ENCODE results near the gene NARF. TPM values are rescaled to one million over a fixed set of nuclear protein-coding genes. Genes with fewer than 3 reads are reported as not detected.

NARF gene
- total RNA-seq, 4 donors from 2014 or later: 25.8 to 79.2 (median 59.9) TPM

GRCh38 chr17:82446124-82446523 lies 12.4 kb upstream of the NARF start:
- H3K27ac ChIP-seq: peak overlapping the region in 3 of 4 donors; percentile 63 to 84 (median 77)

GRCh38 chr17:82446649-82447048 lies 11.9 kb upstream of the NARF start:
- H3K27me3 ChIP-seq: no peaks in the 10 kb centered on the region
- H3K36me3 ChIP-seq: peaks cover 0 to 59% (median 0%) of the 10 kb centered on the region in 3 donors
- no peaks in the 10 kb centered on the region for H3K9me3 ChIP-seq
- no peak for DNase-seq (ENCODE audit: low spot score in 2 of 2)
- no peak overlapping the region for H3K4me3 ChIP-seq
- 73 to 79% methylated on average over 7 to 10 of the region's 12 CpGs for WGBS, 2 donors
- H3K27ac ChIP-seq: peak overlapping the region in 2 of 4 donors; percentile 77 to 84
- H3K4me1 ChIP-seq: peaks cover 0 to 64% (median 30%) of the 10 kb centered on the region in 4 donors
- TF ChIP-seq POLR2A (IDR thresholded peaks at IDR 0.05) (no peak), EP300 (IDR thresholded peaks at IDR 0.05) (no peak)

More at GRCh38 chr17:82446124-82446523, 12.4 kb upstream of the NARF start:
- H3K4me3 ChIP-seq: no peak overlapping the region
- no peaks in the 10 kb centered on the region for H3K27me3 ChIP-seq
- H3K36me3 ChIP-seq: peaks cover 0 to 63% (median 0%) of the 10 kb centered on the region in 3 donors
- no peak for DNase-seq (ENCODE audit: low spot score in 2 of 2)
- no peak for TF ChIP-seq EP300 (IDR thresholded peaks at IDR 0.05)
- TF ChIP-seq POLR2A (IDR thresholded peaks at IDR 0.05): no peak
- no peak for TF ChIP-seq CTCF (IDR thresholded peaks at IDR 0.05)
- WGBS, 2 donors: 70 to 73% methylated on average over 15 of the region's 15 CpGs
- no peaks in the 10 kb centered on the region for H3K9me3 ChIP-seq
- H3K4me1 ChIP-seq: peaks cover 0 to 58% (median 25%) of the 10 kb centered on the region in 4 donors

GRCh38 chr17:82447876-82448275 lies 10.7 kb upstream of the NARF start:
- Histone ChIP-seq H3K9me3 (no peaks in the 10 kb centered on the region), H3K4me3 (no peak overlapping the region), H3K27me3 (no peaks in the 10 kb centered on the region), H3K27ac (peak overlapping the region in 1 of 4 donors; percentile 5), H3K4me1 (peaks cover 0 to 59% (median 32%) of the 10 kb centered on the region in 4 donors), H3K36me3 (peaks cover 0 to 47% (median 0%) of the 10 kb centered on the region in 3 donors)
- WGBS, 2 donors: 87 to 93% methylated on average over 11 of the region's 11 CpGs
- DNase-seq (ENCODE audit: low spot score in 2 of 2): no peak
- TF ChIP-seq CTCF (IDR thresholded peaks at IDR 0.05) (no peak), EP300 (IDR thresholded peaks at IDR 0.05) (no peak), POLR2A (IDR thresholded peaks at IDR 0.05) (no peak)

- Histone ChIP-seq H3K36me3 (peaks cover 0 to 33% (median 0%) of the 10 kb centered on the region in 3 donors), H3K4me3 (peak overlapping the region; percentile 66 to 98 (median 80)), H3K9me3 (no peaks in the 10 kb centered on the region), H3K27ac (peak overlapping the region; percentile 79 to 99 (median 88)), H3K4me1 (peaks cover 0 to 53% (median 32%) of the 10 kb centered on the region in 4 donors), H3K27me3 (no peaks in the 10 kb centered on the region)
- WGBS, 2 donors: 72 to 76% methylated on average over 30 of the region's 30 CpGs
- TF ChIP-seq CTCF (IDR thresholded peaks at IDR 0.05): no peak
- TF ChIP-seq POLR2A (IDR thresholded peaks at IDR 0.05): no peak
- no peak for TF ChIP-seq EP300 (IDR thresholded peaks at IDR 0.05)
- DNase-seq (ENCODE audit: low spot score in 2 of 2): no peak
Observed at GRCh38 chr17:82449131-82449882, 9.2 kb upstream of the NARF start.

- WGBS, 2 donors: 63 to 67% methylated on average over 18 of the region's 18 CpGs
- H3K4me1 ChIP-seq: peaks cover 0 to 49% (median 31%) of the 10 kb centered on the region in 4 donors
- peaks cover 0 to 27% (median 0%) of the 10 kb centered on the region in 3 donors for H3K36me3 ChIP-seq
- H3K4me3 ChIP-seq: peak overlapping the region; percentile 66 to 98 (median 80)
- DNase-seq (ENCODE audit: low spot score in 2 of 2): no peak
- peak overlapping the region; percentile 79 to 99 (median 88) for H3K27ac ChIP-seq
- no peak for TF ChIP-seq POLR2A (IDR thresholded peaks at IDR 0.05)
- TF ChIP-seq CTCF (IDR thresholded peaks at IDR 0.05): no peak
- no peak for TF ChIP-seq EP300 (IDR thresholded peaks at IDR 0.05)
- no peaks in the 10 kb centered on the region for H3K9me3 ChIP-seq
- H3K27me3 ChIP-seq: no peaks in the 10 kb centered on the region
Observed at GRCh38 chr17:82449883-82450356, 8.6 kb upstream of the NARF start.
